ENCODE results near the gene NDUFB5. TPM values are rescaled to one million over a fixed set of nuclear protein-coding genes. Genes with fewer than 3 reads are reported as not detected.

Gene NDUFB5
- total and polyA plus RNA-seq, 7 donors: 106 to 216 (median 184) TPM

GRCh38 chr3:179563271-179563783, 41.3 kb upstream of the NDUFB5 start:
- no peaks in the 10 kb centered on the region for H3K9me3 ChIP-seq
- TF ChIP-seq CTCF (IDR thresholded peaks at IDR 0.05) (peak; percentile 58 to 89 (median 69)), EP300 (IDR thresholded peaks at IDR 0.05) (no peak), POLR2AphosphoS5 (IDR thresholded peaks at IDR 0.05) (no peak), POLR2A (IDR thresholded peaks at IDR 0.05) (no peak)
- WGBS, 2 donors: 0% methylated on average over 40 of the region's 40 CpGs
- peak; percentile 85 for DNase-seq
- H3K27me3 ChIP-seq: no peaks in the 10 kb centered on the region
- intact Hi-C loops (cut with DNase I): loop anchor here (2.0 to 5.0 kb wide), 5 partner anchors 39 to 415 kb away; partner anchors contain the start of genes GNB4, MFN1, MRPL47 and NDUFB5
- H3K27ac ChIP-seq: peak overlapping the region; percentile 83 to 92 (median 88)
- peaks cover 0 to 17% (median 12%) of the 10 kb centered on the region in 4 donors for H3K4me1 ChIP-seq
- H3K4me3 ChIP-seq: peak overlapping the region; percentile 75 to 90 (median 79)
- H3K36me3 ChIP-seq: no peaks in the 10 kb centered on the region

- 63 to 77% methylated on average over 3 of the region's 3 CpGs for WGBS, 2 donors
- Histone ChIP-seq H3K4me1 (peaks cover 0 to 17% (median 12%) of the 10 kb centered on the region in 4 donors), H3K9me3 (no peaks in the 10 kb centered on the region), H3K4me3 (no peak overlapping the region), H3K27ac (no peak overlapping the region), H3K36me3 (peaks cover 0 to 10% (median 4%) of the 10 kb centered on the region in 4 donors), H3K27me3 (no peaks in the 10 kb centered on the region)
- intact Hi-C loops (cut with DNase I): no loop called here
- no peak for DNase-seq
- no peak for TF ChIP-seq POLR2AphosphoS5 (IDR thresholded peaks at IDR 0.05)
- TF ChIP-seq CTCF (IDR thresholded peaks at IDR 0.05): no peak
- no peak for TF ChIP-seq POLR2A (IDR thresholded peaks at IDR 0.05)
- TF ChIP-seq EP300 (IDR thresholded peaks at IDR 0.05): no peak
These were observed 39.1 kb upstream of the NDUFB5 start for GRCh38 chr3:179565496-179565895.

GRCh38 chr3:179580992-179581391, 23.6 kb upstream of the NDUFB5 start:
- H3K27ac ChIP-seq: no peak overlapping the region
- H3K9me3 ChIP-seq: no peaks in the 10 kb centered on the region
- no peak for TF ChIP-seq POLR2AphosphoS5 (IDR thresholded peaks at IDR 0.05)
- no peak for TF ChIP-seq CTCF (IDR thresholded peaks at IDR 0.05)
- no peak for TF ChIP-seq POLR2A (IDR thresholded peaks at IDR 0.05)
- TF ChIP-seq EP300 (IDR thresholded peaks at IDR 0.05): no peak
- H3K36me3 ChIP-seq: peaks cover 19 to 95% (median 38%) of the 10 kb centered on the region in 4 donors
- H3K27me3 ChIP-seq: no peaks in the 10 kb centered on the region
- no peak for DNase-seq
- no peak overlapping the region for H3K4me3 ChIP-seq
- intact Hi-C loops (cut with DNase I): no loop called here
- H3K4me1 ChIP-seq: no peaks in the 10 kb centered on the region
- 94 to 99% methylated on average over 1 of the region's 1 CpG for WGBS, 2 donors

GRCh38 chr3:179589143-179589542, 15.5 kb upstream of the NDUFB5 start:
- Histone ChIP-seq H3K27ac (no peak overlapping the region), H3K36me3 (peaks cover 25 to 100% (median 56%) of the 10 kb centered on the region in 4 donors), H3K9me3 (no peaks in the 10 kb centered on the region), H3K27me3 (no peaks in the 10 kb centered on the region), H3K4me1 (no peaks in the 10 kb centered on the region), H3K4me3 (no peak overlapping the region)
- intact Hi-C loops (cut with DNase I): no loop called here
- DNase-seq: no peak
- no peak for TF ChIP-seq EP300 (IDR thresholded peaks at IDR 0.05)
- no peak for TF ChIP-seq POLR2AphosphoS5 (IDR thresholded peaks at IDR 0.05)
- no peak for TF ChIP-seq POLR2A (IDR thresholded peaks at IDR 0.05)
- no peak for TF ChIP-seq CTCF (IDR thresholded peaks at IDR 0.05)

GRCh38 chr3:179590669-179591068, 13.9 kb upstream of the NDUFB5 start:
- WGBS, 2 donors: 81 to 83% methylated on average over 2 of the region's 2 CpGs
- no peak for DNase-seq
- H3K36me3 ChIP-seq: peaks cover 18 to 100% (median 58%) of the 10 kb centered on the region in 4 donors
- no peaks in the 10 kb centered on the region for H3K27me3 ChIP-seq
- peak overlapping the region in 1 of 4 donors; percentile 25 for H3K27ac ChIP-seq
- no peaks in the 10 kb centered on the region for H3K9me3 ChIP-seq
- TF ChIP-seq CTCF (IDR thresholded peaks at IDR 0.05) (no peak), POLR2AphosphoS5 (IDR thresholded peaks at IDR 0.05) (no peak), POLR2A (IDR thresholded peaks at IDR 0.05) (no peak), EP300 (IDR thresholded peaks at IDR 0.05) (no peak)
- no peaks in the 10 kb centered on the region for H3K4me1 ChIP-seq
- H3K4me3 ChIP-seq: no peak overlapping the region
- intact Hi-C loops (cut with DNase I): no loop called here

Measured in sigmoid colon (tissue), 7 donors.